HL-60 (cell line): Measurements from ENCODE around the gene SHC3.

ENCODE experiments used
- DNase-seq, 2 experiments: peaks; one replicate each; pipeline ENCODE4 v3.0.0-alpha.2; 2010 to 2020; ENCODE audit warnings: low read depth in 1 of 2, low spot score in 1 of 2
- H3K27ac ChIP-seq: fragments of 250-450 bp; sonication (Bioruptor Pico); replicated peaks from 2 replicates; pipeline ENCODE4 v1.5.1; 2020; ENCODE audit warnings: mild to moderate bottlenecking, moderate library complexity
- H3K27me3 ChIP-seq: fragments of 250-450 bp; sonication (Bioruptor Pico); 2 replicates; pipeline ENCODE4 v1.5.1; 2021; ENCODE audit warnings: mild to moderate bottlenecking, moderate library complexity; ENCODE audit not compliant: insufficient read depth, poor library complexity, severe bottlenecking
- H3K4me3 ChIP-seq: replicated peaks from 2 replicates; pipeline ENCODE4 v1.5.1; 2011; ENCODE audit warnings: mild to moderate bottlenecking, control low read depth, low read length; ENCODE audit not compliant: insufficient read depth
- GABPA ChIP-seq: IDR thresholded peaks from 2 replicates; pipeline ENCODE4 v1.6.1; 2012; ENCODE audit warnings: low read depth
- POLR2AphosphoS5 ChIP-seq: IDR thresholded peaks from 2 replicates; pipeline ENCODE4 v1.6.1; 2012; ENCODE audit warnings: low read depth
- REST ChIP-seq: IDR thresholded peaks from 2 replicates; pipeline ENCODE4 v1.6.1; 2012; ENCODE audit warnings: low read depth; ENCODE audit not compliant: insufficient replicate concordance
- SPI1 ChIP-seq: IDR thresholded peaks from 2 replicates; pipeline ENCODE4 v1.6.1; 2012; ENCODE audit warnings: low read depth, mild to moderate bottlenecking, borderline replicate concordance
- long read RNA-seq: library from polyadenylated mRNA; unstranded; transcript quantifications from one replicate; pipeline ENCODE4 v2.0.0, GENCODE V29; 2020
- TF ChIP-seq, protein P1 (sequence below): IDR thresholded peaks from one replicate; pipeline ENCODE4 v1.5.1; 2011; ENCODE audit warnings: low read length, control low read depth, inconsistent platforms; ENCODE audit not compliant: insufficient read depth

The SHC3 gene, protein sequence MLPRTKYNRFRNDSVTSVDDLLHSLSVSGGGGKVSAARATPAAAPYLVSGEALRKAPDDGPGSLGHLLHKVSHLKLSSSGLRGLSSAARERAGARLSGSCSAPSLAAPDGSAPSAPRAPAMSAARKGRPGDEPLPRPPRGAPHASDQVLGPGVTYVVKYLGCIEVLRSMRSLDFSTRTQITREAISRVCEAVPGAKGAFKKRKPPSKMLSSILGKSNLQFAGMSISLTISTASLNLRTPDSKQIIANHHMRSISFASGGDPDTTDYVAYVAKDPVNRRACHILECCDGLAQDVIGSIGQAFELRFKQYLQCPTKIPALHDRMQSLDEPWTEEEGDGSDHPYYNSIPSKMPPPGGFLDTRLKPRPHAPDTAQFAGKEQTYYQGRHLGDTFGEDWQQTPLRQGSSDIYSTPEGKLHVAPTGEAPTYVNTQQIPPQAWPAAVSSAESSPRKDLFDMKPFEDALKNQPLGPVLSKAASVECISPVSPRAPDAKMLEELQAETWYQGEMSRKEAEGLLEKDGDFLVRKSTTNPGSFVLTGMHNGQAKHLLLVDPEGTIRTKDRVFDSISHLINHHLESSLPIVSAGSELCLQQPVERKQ
- long read RNA-seq, partial matches to known transcripts, result 0 of 1 reads
- long read RNA-seq, other reads (novel, unspliced or antisense), result 1 of 1 reads

GRCh38 chr9:89177944-89178829 lies at the start of gene SHC3:
SHC3 (minus strand) TSS chr9:89178818; CDS start chr9:89178460, 358 bp downstream.
- peak within 1 kb of the TSS; percentile 39 for H3K27ac ChIP-seq
- peaks cover 30% of the 10 kb centered on the region for H3K27me3 ChIP-seq
- H3K4me3 ChIP-seq, result peak within 1 kb of the TSS; percentile 23
- no peak for DNase-seq
- TF ChIP-seq REST, result no peak
- TF ChIP-seq SPI1, result no peak
- TF ChIP-seq GABPA, result no peak
- no peak for TF ChIP-seq POLR2AphosphoS5
- TF ChIP-seq, protein P1, sequence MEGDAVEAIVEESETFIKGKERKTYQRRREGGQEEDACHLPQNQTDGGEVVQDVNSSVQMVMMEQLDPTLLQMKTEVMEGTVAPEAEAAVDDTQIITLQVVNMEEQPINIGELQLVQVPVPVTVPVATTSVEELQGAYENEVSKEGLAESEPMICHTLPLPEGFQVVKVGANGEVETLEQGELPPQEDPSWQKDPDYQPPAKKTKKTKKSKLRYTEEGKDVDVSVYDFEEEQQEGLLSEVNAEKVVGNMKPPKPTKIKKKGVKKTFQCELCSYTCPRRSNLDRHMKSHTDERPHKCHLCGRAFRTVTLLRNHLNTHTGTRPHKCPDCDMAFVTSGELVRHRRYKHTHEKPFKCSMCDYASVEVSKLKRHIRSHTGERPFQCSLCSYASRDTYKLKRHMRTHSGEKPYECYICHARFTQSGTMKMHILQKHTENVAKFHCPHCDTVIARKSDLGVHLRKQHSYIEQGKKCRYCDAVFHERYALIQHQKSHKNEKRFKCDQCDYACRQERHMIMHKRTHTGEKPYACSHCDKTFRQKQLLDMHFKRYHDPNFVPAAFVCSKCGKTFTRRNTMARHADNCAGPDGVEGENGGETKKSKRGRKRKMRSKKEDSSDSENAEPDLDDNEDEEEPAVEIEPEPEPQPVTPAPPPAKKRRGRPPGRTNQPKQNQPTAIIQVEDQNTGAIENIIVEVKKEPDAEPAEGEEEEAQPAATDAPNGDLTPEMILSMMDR, result no peak

DNA sequence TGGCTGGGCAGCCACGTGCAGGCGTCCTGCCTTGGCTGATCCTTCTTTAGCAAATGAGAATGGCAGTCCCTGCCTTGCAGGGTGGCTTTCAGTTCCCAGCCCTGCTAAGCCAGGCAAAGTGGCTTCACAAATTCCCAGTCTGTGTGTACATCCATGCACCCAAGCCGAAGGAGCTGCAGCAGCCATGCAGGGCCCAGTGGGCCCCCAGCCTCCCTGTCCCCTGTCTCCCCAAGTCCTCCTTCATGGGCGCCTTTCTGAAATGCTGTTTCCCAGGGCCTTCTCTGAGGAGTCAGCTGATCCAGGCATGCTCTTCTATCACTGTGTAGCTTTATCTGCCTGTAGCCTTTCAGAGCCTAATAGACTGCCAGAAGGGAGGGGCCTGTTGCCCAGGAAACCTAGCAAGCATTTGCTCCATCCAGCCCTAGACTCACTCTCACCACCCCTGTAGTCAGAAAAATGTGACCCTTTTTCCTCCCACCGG lies 47.4 kb upstream of the SHC3 start:
- TF ChIP-seq REST (no peak), SPI1 (no peak), GABPA (no peak), POLR2AphosphoS5 (no peak)
- TF ChIP-seq, protein P1, result no peak
- no peak for DNase-seq
- Histone ChIP-seq H3K27ac (no peak overlapping the region), H3K4me3 (no peak overlapping the region), H3K27me3 (peaks cover 6% of the 10 kb centered on the region)

- Histone ChIP-seq H3K4me3 (no peak overlapping the region), H3K27ac (no peak overlapping the region), H3K27me3 (peaks cover 6% of the 10 kb centered on the region)
- TF ChIP-seq POLR2AphosphoS5 (no peak), SPI1 (no peak), GABPA (no peak)
- TF ChIP-seq, protein P1, result no peak
- no peak for DNase-seq
These were observed 47.0 kb upstream of the SHC3 start for GRCh38 chr9:89225587-89225986.
